Activated CD4-positive, CD25-positive, alpha-beta regulatory T cell treated with anti-CD3 and anti-CD28 coated beads, Interleukin-2, amount 50 U/mL, for 24 hours (primary cell): ENCODE data around the gene EPHA6.
"Not testable (repeated sequence)": the region's sequence is repeated elsewhere in the genome, so short reads cannot be mapped to it uniquely, and the experiment has no call there.

Experiments used
- ATAC-seq, 2 donors: fragments of 150-1000 bp; cut with Tn5 transposase; one replicate each; pipeline ENCODE4 v1.10.0; 2021; ENCODE audit warnings: mild to moderate bottlenecking in 1 of 2, moderate library complexity in 1 of 2

EPHA6 gene

DNA sequence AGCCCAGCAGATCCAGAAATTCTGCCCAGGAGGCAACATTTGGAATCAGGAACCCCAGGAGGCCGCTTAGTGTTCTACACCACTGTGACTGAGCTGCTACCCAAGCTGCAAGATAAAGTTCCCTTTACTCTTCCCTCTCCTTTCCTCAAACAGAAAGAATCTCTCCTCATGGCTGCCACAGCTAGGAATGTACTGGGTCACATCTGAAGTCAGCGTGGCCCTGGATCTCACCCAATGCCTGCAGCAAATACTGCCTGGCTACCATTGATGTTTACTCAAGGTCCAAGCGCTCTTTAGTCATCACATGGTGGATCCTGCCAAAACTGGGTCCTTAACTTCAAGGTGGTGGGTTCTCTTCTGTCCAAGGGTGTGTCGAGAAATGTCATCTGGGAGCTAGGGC lies 382.7 kb downstream of the EPHA6 start:
- ATAC-seq, result no peak

DNA sequence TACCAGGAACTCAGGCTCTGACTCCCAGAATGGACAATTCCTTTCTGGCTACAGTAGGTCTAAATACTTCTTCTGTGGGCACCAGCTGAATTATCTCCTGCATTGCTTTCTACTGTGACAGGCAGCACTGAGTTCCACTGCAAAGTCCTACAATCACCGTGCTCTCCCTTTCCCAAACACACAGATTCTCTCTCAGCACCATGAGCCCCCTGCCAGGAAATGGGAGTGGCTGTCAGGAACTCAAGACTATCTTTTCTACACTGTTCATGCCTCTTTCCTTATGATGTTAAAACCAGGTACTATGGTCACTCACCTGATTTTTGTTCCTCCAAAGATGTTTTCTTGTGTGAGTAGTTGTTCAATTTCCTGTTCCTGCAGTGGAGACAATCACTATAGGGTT lies 383.4 kb downstream of the EPHA6 start:
- no peak for ATAC-seq

DNA sequence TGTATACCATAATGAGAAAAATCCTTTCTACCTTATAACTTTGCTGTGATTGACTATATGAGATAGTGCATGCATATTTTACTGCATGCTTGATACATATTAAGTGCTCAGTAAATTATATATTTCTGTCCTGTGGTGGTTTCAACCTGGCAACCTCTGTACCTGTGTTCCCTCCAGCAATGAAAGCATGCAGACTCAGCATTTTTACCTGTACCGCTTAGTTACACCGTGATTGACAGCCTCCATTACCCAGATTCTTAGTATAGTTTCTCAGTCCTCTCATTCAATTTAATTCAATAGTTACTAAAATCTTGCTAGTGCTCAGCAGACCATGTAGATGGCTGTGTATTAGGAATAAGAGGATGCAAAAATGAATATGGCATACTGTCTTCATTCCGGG lies 386.0 kb downstream of the EPHA6 start:
- ATAC-seq, result no peak

DNA sequence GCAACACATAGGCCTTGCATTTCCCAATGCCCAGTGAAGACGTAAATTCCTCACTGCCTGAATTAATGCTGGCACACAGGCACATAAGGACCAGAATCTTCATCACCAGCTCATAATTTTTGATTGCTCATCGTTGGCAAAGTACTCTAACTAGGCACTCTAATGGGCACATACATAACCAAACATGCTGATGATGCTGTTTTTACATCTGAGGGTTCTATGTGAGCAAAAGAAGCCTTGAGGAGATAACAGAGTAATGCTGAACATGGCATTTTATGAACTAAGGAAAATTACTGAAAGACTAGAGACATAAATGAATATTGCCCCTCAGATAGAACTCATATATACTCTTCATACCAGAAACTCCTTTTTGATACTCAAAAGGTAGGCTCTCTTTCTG lies 387.4 kb downstream of the EPHA6 start:
- no peak for ATAC-seq

DNA sequence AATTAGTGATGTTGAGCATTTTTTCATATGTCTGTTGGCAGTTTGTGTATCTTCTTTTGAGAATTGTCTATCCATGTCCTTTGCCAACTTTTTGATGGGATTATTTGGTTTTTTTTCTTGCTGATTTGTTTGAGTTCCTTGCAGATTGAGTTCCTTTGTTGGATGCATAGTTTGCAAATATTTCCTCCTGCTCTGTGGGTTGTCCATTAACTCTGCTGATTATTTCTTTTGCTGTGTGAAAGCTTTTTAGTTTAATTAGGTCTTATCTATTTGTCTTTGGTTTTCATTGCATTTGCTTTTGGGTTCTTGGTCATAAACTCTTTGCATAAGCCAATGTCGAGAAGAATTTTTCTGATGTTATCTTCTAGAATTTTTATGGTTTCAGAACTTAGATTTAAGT lies 414.6 kb downstream of the EPHA6 start:
- ATAC-seq, result no peak

DNA sequence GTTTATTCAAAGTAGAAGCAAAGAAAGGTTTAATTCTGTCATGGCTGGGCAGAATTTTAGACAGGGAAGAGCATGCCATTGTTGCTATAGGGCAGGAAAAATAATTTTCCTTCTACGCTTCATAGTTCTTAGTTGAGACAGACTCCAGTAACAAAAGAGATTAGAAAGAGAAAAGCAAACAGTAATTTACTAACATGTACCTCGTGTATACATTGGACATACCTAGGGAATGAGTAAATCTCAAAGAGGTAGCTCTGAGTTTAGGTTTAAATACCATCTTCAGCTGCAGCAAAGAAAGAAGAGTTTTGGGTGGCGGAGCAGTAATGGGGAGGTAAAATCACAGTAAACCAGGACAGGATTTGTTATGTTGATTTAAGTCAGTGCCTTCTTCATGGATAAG lies 416.1 kb downstream of the EPHA6 start:
- no peak for ATAC-seq

DNA sequence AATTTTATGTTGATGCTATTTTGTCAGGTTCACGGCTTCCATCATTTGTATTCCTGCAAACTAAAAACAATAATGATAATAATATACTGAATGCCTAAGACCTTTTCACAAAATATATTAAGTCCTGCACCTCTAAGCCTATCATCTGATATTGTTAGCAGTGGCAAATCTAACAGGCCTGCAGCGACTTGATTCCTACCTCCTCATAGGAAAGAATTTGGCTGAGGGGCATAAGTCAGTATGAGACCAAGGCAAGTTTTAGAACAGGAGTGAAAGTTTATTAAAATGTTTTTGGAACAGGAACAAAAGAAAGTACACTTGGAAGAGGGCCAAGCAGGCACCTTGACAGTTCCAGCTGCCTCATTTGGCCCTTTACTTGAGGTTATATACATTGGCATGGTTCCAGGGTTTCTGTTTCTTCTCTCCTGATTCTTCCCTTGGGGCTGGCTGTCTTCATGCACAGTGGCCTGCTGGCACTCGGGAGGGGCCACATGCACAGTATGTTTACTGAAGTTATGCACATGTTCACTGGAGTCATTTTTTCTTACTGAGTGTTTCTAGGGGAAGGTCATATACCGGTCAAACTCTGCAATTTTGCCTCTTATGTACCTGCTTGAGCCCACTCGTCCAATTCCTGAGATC lies 418.1 kb downstream of the EPHA6 start:
- no peak for ATAC-seq

DNA sequence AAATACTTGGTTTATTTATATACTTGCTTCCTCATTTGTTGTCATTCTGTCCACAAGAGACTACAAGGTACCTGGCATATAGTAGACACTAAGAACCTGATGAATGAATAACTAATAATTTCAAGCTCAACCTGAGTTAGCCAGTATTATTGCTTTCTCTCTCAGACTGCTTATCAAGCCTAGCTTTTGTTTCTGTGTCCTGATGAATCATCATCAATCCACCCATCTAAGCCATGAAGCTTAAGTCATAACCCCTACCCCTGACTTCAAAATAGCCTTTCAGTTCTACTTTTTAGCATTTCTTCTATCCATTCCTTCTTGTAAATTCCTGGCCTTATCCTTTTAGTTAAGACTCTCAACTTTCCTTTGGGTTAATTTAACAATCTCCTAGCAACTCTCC lies 420.8 kb downstream of the EPHA6 start:
- no peak for ATAC-seq

DNA sequence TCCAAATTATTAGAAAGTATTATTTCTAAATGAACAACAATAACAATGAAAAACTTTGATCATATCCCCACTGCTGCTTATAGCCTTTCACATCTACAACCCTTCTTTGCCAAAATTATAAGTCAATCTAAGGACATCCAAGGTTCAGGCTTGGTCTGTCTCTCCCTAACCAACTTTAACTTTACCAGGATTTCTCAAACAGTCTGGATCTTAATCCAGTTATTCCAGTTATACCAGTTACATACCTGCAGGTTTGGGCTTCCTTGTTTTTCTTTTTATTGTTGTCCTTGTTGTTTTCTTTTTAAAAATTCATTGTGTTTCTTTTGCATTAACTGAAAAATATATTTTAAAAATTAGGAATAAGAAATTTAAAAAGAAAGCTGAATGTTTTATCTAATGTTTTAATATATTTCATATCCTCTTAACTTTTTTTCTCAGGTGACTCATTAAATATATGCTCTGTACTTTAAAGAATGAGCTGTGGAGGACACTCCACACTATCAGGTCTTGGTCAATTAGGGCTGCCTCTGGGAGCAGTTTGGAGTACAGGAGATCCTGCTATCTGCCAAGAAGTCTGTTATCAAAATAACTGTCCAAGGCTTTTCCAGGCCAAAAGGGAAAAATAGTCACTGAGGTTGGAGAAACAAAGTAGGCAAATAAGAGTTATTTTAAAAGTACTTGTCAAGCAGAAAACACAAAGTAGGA lies 421.4 kb downstream of the EPHA6 start:
- no peak for ATAC-seq

DNA sequence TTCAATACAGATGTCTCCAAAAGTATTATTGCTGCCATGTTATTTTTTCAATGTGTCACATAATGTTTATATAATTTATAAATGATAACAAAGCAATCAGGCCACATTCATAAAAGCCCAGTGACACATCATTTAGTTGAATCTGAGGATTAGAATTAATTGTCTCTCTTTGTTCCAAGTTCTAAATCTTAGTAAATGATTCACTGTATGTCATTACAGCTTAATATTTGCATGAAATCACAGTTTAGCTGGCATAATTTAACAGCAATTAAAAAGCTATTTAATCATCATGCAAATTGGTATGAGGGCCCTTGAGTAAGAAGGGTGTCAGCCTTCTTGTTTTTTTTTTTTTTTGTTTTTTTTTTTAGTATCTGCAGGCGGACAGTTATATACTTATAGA lies 427.0 kb downstream of the EPHA6 start:
- ATAC-seq, result no peak

DNA sequence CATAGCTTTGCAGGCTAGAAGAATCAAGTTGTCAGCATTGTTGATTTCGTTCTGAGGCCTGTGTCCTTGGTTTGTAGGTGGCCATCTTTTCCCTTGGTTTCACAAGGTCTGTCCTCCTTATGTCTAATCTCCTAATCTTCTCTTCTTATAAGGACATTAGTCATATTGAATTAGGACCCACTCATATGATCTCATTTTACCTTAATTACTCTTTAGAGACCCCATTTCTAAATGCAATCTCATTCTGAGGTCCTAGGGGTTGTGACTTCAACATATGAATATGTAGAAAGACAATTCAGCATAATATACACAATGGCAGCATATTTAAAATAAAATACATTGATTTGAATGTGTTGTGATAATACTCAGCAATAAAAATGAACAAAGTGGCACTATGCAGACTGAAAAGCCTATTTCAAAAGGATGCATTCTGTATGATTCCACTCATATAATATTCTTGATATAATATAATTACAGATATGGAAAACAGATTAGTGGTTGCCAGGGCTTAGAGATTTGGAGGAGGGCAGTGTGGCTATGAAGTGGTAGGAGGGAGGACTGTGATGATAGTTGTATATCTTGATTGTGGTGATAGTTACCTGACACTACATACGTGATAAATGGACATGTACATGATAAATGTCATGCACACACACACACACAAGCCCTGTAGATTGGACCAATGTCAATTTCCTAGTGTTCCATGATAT lies 431.0 kb downstream of the EPHA6 start:
- no peak for ATAC-seq

DNA sequence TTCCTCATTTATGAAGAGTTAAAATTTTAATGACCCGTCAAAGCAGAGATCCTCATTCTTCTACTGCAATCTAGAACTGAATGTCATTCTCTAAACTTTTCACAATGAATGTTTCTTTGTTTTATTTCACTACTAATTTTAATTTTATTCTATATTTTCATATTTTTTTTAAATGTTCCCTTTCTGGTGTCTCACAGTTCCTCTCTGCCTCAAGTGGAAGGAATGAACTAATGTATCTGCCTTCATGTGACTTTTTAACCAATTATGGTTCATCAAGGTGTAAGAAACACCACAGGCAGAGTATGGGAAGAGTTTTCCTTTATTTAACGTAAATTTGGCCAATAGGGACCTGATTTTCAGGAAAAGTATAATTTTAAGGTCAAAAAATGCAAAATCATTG lies 441.7 kb downstream of the EPHA6 start:
- ATAC-seq, result no peak

DNA sequence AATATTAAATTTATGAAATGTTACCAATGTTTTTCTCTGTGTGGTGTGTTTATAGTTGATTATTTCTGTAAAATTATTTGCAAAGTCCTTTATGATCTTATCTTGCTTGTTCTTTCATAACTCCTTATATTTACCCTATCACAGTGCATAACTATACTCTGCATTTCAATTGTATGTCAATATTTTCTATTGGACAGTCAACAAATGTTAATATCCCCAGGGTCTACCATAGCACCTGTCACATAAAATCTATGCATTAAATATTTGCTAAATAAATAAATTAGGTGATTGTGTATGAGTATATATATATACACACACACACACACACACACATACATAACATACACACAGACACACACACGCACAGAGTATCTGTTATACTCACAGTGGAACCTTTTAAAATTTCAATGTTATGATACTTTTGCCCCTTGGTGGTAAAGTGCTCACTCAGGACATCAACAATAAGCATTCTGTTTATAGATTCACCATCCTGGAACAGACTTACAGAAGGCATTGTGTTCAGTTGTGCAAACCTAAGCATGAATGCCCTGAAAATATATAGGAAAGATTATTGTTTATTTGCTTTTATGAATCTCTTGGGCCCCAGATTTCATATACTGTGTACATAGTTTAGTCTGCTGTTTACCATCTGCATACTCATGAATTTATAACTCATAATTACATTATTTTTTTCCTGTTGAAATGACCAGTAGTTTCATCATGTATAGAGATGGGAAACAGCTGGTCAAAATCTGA lies 443.7 kb downstream of the EPHA6 start:
- no peak for ATAC-seq

DNA sequence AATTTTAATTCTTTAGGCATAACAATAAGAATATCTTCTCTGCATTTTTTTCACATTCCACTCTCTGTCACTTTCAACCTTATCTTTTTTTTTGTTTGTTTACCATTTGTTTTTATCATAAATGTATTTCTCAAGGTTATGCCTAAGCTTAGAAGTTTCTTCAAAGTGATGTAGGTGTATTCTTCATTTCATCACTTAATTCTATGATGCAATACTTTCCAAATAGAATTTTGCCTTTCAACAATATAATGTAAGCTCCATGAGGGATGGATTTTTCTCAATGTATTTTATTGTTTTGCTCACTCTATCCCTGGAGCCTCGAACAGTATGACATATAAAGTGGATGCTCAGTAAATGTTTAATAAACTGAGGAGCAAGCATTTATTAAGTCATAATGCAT lies 444.9 kb downstream of the EPHA6 start:
- ATAC-seq, result no peak

DNA sequence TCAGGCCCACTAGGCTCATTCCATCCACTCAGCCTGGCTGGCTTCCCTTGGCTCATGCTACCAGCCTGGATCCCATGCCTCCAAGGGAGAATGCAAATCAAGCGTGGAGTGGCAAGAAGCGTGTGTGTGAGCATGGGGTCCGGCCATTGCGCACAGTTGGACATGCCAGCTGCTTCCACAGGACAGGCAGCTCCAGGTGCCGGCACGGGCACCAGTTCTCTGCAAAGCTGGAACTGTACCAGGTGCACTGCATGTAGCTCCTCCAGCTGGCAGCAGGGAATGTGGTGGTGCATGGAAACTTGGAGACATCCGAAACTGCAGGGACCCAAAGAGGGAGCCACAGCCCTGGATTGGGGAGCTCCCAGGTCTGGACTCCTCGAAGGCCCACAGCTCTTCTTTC lies 449.8 kb downstream of the EPHA6 start:
- ATAC-seq, result no peak

DNA sequence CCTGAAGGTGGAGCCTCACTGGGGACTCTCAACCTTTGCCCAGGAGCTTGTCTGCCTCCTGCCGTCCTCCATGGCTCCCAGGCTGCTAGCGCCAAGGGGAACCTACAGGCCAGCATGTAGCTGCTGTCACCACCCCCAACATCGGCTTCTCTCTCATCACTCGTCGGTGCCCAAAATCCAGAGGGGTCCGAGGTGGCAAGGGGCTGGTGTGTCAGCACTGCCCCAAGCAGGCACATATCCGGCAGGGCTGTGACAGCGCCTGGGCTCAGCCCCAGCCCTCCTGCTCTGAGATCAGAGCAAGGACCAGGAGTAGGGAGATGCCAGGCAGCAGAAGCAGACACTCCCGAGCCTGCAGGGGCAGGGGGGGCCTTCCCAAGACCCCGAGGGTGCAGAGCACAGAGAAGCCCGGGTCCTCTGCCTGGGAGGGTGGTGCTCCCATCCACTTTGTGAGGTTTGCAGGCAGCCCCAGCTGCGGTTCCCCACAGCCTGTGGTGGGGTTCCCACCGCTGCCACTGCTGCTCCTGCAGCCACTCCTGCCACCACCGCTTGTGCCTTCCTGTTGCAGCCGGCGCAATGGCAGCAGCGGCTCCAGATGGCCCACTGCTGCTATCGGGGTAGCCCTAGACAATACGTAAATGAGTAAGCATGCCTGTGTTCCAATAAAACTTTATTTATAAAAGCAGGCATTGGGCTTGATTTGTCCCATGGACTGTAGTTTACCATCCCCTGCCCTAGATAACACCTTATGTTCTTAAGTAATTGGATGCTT lies 451.0 kb downstream of the EPHA6 start:
- no peak for ATAC-seq

DNA sequence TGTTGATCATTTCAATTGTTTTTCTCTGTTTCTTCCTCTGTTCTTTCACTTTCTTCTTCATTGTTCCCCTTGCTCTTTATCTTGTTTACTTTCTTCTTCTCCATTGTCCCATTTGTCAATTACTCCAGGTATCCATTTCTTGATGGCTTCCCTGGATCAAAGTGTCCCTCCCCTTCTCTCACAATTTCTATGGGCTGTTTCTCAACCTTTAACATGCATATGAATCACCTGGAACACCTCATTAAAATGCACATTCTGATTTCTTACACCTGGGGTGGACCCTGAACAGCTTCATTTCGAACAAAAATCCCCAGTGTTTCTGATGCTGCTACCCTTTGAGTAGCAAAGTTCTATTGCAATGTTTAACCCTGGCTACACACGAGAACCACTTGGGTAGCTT lies 454.8 kb downstream of the EPHA6 start:
- no peak for ATAC-seq

DNA sequence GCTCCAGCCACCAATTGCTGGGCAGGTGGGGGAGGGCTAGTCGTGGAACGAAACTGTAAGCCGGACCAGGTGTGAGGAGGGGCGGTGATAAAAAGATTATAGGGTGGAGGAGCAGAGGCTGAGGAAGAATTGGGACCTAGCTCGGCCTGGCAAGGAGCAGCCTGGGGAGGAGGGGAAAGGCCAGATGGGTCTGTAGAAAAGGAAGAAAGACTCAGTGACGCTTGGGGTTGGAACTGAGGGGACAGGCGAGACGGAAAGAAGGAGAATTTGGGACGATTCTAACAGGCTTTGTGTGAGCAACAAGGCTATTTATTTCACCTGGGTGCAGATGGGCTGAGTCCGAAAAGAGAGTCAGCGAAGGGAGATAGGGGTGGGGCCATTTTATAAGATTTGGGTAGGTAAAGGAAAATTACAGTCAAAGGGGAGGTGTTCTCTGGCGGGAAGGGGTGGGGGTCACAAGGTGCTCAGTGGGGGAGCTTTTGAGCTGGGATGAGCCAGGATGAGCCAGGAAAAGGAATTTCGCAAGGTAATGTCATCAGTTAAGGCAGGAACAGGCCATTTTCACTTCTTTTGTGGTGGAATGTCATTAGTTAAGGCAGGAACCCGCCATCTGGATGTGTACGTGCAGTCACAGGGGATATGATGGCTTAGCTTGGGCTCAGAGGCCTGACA lies 462.6 kb downstream of the EPHA6 start:
- ATAC-seq, result not testable (repeated sequence)

DNA sequence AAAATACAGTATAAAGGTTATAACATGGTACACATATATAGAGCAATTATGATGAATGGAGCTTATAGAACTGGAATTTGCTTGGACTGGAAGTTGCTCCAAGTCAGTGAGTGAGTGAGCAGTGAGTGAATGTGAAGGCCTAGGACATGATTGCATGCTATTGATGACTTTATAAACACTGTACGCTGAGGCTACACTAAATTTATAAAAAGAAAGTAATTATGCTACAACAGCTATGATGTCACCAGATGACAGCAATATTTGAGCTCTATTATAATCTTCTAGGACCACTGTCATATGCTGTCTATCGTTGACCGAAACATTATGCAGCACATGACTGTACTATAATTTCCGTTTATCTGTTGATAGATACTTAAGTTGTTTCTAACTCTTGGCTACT lies 463.3 kb downstream of the EPHA6 start:
- no peak for ATAC-seq

DNA sequence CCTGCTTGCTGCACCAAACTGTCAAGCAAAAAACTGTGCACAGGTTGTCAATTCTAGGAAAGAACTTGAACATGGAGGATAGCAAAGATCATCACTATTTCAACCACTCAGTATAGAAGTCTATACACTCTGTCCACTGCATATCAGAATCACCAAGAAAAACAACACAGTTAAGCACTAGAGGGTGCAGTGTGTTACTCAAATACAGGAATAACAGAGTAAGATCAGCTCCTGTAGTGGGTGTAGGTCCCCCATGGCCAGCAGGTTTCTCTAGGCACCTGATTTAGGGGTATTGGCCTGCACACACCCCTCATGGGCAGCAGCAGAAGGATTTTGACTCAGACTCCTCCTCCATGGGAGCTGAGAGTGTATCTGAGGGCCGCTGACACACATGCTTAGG lies 464.1 kb downstream of the EPHA6 start:
- no peak for ATAC-seq

DNA sequence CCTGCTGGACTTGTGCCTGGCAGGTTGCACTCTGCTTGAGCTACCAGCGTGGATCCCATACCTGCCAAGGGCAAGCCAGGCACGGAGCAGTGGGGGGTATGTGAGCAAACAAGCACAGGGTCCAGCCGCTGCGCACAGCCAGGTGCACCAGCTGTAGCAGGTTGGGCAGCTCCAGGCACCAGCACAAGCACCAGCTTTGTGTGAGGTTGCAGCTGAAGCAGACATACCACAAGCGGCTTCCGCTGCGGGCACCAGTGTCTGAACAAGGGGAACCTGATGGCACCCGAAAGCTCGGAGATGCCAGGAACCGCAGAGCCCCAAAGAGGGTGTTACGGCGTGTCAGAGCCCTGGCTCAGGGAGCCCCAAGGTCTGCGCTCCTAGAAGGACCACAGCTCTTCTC lies 477.5 kb downstream of the EPHA6 start:
- no peak for ATAC-seq

DNA sequence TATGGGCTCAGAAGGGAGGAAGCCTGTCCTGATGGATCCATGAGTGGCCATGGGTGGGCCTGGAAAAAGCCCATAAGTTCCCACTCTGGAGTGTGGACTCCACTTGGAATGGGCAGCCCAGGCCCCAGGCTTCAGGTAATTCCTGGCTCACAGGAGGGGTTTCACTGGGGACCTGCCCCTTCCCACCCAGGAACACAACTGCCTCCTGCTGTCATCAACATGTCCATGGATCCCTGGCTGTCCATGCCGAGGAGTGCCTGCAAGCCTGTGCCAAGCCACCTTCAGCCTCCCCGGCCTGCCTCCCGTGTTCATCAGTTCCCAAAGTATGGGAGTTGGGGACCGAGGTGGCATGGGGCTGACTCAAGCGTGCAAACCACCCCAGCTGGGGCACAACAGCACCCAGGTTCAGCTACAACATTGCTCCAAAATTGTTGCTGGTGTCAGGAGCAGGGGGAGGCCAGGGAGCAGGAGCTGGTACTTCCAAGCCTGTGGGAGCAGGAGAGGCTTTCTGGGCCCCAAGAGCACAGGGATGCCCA lies 479.3 kb downstream of the EPHA6 start:
- ATAC-seq, result no peak
